WI38 (cell line): ENCODE results near the gene PRSS50.
"Not testable (repeated sequence)": the region's sequence is repeated elsewhere in the genome, so short reads cannot be mapped to it uniquely, and the experiment has no call there.

Experiments
- H3K4me3 ChIP-seq: 2 replicates; pipeline ENCODE4 v1.5.1; 2011; ENCODE audit warnings: low read depth, mild to moderate bottlenecking, control low read depth, low read length
- TF ChIP-seq, protein P1 (sequence below): IDR thresholded peaks from 2 replicates; pipeline ENCODE4 v1.5.1; 2012; ENCODE audit warnings: low read depth, mild to moderate bottlenecking, control low read depth, low read length

PRSS50 gene

DNA sequence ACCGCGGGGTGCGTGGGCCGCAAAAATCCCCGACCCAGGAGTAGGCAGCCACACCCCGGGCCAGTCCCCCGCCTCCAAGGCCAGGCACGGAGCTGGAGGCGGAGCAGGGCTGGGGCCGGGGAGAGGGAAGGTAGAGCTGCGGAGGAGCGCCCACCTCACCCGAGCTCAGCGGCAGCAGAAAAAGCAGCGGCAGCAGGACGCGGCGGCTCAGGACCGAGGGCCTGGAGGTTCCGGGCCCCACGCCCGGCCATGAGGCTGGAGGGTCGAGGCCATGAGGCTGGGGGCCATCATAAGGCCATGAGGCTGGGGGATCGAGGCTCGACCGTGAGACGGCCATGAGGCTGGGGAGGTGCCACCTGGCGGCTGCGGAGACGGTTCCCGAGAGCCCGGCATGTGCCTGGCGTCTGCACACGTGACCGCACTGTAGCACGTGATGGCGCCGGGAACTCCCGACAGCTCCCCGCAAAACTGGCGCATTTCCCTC is 32.9 kb upstream of the PRSS50 start:
- H3K4me3 ChIP-seq, result no peak overlapping the region
- TF ChIP-seq, protein P1, sequence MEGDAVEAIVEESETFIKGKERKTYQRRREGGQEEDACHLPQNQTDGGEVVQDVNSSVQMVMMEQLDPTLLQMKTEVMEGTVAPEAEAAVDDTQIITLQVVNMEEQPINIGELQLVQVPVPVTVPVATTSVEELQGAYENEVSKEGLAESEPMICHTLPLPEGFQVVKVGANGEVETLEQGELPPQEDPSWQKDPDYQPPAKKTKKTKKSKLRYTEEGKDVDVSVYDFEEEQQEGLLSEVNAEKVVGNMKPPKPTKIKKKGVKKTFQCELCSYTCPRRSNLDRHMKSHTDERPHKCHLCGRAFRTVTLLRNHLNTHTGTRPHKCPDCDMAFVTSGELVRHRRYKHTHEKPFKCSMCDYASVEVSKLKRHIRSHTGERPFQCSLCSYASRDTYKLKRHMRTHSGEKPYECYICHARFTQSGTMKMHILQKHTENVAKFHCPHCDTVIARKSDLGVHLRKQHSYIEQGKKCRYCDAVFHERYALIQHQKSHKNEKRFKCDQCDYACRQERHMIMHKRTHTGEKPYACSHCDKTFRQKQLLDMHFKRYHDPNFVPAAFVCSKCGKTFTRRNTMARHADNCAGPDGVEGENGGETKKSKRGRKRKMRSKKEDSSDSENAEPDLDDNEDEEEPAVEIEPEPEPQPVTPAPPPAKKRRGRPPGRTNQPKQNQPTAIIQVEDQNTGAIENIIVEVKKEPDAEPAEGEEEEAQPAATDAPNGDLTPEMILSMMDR, result no peak

DNA sequence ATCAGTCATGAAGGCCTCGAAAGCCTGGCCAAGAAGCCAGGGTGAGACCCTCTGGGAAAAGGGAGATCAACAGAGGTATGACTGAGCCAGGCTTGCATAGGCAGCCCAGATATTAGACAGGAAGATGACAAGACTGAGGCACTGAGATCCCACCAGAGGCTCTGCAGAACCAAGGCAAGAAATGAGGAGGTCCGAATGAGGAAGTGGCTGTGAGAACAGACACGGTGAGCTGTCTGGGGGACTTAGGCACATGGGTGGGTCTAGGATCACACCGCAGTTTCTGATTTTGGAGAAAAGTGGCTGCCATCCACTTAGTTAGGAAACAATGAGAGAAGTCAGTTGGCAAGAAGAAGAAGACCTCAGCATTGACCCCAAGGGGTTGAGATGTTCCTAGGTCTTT is 31.5 kb upstream of the PRSS50 start:
- H3K4me3 ChIP-seq, result no peak overlapping the region
- TF ChIP-seq, protein P1, result no peak

DNA sequence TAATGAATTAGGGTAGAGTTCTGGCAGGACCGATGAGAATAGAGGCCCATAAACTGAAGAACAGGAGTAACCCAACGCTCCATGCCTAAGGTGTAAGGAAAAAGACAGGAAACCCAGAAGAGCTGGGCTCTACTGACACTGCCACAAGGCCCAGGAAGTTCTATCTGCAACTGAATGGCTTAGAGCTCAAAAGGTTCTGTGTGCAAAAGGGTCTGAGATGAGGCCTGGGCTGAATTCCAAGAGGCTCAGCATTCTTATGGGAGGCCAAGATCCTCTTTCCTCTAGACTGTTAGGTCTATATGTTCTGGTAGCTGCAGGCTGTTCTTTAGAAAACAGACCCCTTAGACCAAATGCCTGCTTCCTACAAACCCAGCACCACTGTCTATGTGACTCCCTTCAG is 30.5 kb upstream of the PRSS50 start:
- no peak overlapping the region for H3K4me3 ChIP-seq
- TF ChIP-seq, protein P1, result no peak

DNA sequence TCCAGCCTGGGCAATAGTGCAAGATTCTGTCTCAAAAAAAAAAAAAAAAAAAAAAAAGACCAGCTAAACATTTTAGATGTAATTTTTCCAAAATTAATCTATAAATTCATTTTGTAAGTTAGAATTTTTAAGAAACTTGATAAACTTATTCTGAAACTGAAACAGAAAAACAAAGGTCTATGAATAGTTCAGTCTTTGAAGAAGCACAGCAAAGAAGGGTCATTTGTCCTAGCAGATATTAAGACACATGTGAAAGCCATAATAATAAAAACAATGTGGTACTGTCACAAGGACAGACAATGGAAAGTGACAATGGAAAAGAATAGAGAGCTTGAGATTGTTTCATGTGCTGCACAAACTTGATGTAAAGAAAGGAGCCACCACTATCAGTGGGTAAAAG is 29.0 kb upstream of the PRSS50 start:
- no peak overlapping the region for H3K4me3 ChIP-seq
- TF ChIP-seq, protein P1, result no peak

DNA sequence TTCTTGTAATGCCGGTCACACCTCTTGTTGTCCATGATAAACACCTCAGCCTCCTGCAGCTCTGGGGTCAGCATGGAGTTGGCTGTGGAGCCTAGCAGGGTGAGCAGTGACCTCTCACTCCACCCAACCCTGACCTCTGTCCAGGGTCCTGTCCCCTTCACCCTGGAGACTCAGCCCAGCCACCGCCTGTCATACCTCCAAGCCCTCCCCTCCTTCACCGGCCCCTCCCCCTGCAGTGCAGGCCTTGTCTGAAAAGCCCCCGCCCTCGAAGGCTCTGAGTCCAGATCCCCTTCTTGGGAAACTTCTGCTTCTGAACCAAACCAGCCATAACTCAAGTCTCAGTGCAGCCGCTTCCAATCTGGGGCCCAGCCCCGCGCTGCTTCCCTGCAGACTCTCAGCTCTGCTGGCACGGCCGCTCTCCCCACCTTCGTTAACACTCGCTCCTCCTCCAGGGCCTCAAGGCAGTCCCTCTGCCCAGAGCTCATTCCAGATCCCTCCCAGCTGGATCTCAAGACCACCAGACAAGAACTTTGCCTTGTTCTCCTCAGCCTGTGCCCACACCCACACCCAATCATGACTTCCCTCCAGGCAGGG is 25.4 kb upstream of the PRSS50 start:
- TF ChIP-seq, protein P1, result no peak
- H3K4me3 ChIP-seq, result no peak overlapping the region

DNA sequence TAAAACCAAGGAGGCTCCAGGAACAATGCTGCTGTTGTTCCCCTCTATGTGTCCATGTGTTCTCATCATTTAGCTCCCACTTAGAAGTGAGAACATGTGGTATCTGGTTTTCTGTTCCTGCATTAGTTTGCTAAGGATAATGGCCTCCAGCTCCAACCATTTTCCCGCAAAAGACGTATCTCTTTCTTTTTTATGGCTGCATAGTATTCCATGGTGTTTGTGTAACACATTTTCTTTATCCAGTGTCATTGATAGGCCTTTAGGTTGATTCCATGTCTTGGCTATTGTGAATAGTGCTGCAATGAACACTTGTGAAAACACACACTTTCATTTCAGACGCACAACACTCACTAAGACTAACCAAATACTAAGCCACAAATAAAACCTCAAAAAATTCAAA is 21.9 kb upstream of the PRSS50 start:
- H3K4me3 ChIP-seq, result not testable (repeated sequence)

DNA sequence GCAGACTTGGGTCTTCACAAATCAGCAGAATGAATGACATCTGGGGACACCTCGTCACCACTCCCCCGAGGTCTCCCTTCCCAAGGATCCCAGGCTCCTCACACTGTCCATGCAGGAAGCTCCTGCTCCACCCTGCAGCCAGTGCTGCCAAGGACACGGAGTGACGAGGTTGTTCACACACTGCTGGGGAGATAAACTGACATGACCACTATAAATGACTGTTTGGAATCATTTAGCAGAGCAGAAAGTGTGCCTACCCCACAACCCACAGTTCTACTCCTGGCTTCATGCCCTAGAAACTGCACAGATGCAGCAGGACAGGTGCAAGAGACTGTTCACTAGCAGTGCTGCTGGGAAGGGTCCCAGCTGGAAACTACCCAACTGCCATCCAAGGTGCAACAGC is 19.7 kb upstream of the PRSS50 start:
- TF ChIP-seq, protein P1, result no peak
- no peak overlapping the region for H3K4me3 ChIP-seq
